Measurements from ENCODE around the gene ODF4. TPM values are rescaled to one million over a fixed set of nuclear protein-coding genes. Genes with fewer than 3 reads are reported as not detected.

Gene ODF4
- total RNA-seq, 1 experiment from 2014 or later: not detected

GRCh38 chr17:8294361-8294760 is 45.3 kb upstream of the ODF4 start:
- Histone ChIP-seq H3F3A (ENCODE audit: insufficient read depth, low read depth) (peaks cover 17% of the 10 kb centered on the region; the same call in 1 of the 2 replicates), H3K27me3 (ENCODE audit: insufficient read depth, low read depth) (no peaks in the 10 kb centered on the region), H3K9me2 (ENCODE audit: insufficient read depth) (no peaks in the 10 kb centered on the region), H3K27ac (no peak overlapping the region), H3K79me2 (ENCODE audit: low read depth) (no peaks in the 10 kb centered on the region), H2AFZ (no peak overlapping the region), H3K4me1 (replicated peaks; ENCODE audit: insufficient read depth) (no peaks in the 10 kb centered on the region; the same call in 1 of the 2 replicates), H3K4me3 (no peak overlapping the region), H3K4me2 (peak overlapping the region; percentile 75; the same call in 1 of the 2 replicates), H3K36me3 (ENCODE audit: low read depth) (no peaks in the 10 kb centered on the region), H3K9me3 (ENCODE audit: insufficient read depth, low read depth) (no peaks in the 10 kb centered on the region), H4K20me1 (ENCODE audit: insufficient read depth) (no peaks in the 10 kb centered on the region)
- CTCF ChIA-PET: interaction anchor here (1.3 kb wide), 1 partner anchor 452 kb away, joined by 6 read pairs; no protein-coding TSS in a partner anchor
- POLR2A ChIA-PET (ENCODE audit: unreplicated experiment): interaction anchor here (0.5 to 1.0 kb wide), 4 partner anchors 12 to 121 kb away, joined by 3 to 10 read pairs (median 4); no protein-coding TSS in a partner anchor
- BruUV-seq (replicated peaks): no TSS peak
- DNase-seq: no peak
- intact Hi-C loops (cut with micrococcal nuclease; ENCODE audit: unreplicated experiment): loop anchor here (2.0 kb wide), 2 partner anchors 46 to 72 kb away; partner anchors contain the start of genes CTC1 and PFAS
- TF ChIP-seq CTCF (conservative IDR thresholded peaks at IDR 0.05): no peak
- TF ChIP-seq EZH2 (IDR thresholded peaks at IDR 0.05; ENCODE audit: low read depth): no peak

DNA sequence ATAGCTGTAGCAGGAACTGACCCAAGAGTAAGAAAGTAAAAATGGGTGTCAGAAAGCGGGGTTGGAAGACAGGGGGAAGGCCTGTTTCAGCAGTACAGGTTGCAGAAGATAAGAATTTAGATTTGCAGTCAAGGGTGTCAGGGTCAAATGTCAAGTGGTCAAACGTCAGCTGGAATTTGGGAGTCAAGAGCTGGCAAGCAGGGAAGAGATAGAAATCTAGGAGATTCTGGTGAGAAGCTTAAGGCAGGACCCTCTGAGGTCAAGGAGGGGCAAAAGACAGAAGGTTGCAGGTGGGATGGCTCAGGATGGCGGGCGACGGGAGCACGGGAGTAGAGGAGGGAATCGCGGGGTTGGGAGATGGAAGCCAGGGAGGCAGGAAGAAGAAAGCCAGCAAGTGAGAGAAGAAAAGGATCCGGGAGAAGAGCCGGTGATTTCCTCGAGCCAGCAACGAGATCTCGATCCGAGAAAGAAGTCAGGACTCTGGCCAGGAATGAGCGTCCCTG is 44.8 kb upstream of the ODF4 start:
- peaks cover 17% of the 10 kb centered on the region; the same call in 1 of the 2 replicates for H3F3A ChIP-seq (ENCODE audit: insufficient read depth, low read depth)
- TF ChIP-seq EZH2 (IDR thresholded peaks at IDR 0.05; ENCODE audit: low read depth): no peak
- no peak for TF ChIP-seq CTCF (conservative IDR thresholded peaks at IDR 0.05)
- intact Hi-C loops (cut with micrococcal nuclease; ENCODE audit: unreplicated experiment): loop anchor here (2.0 kb wide), 2 partner anchors 46 to 72 kb away; partner anchors contain the start of genes CTC1 and PFAS
- ChIA-PET CTCF (interaction anchor here (0.8 to 1.4 kb wide), 6 partner anchors 47 to 451 kb away, joined by 3 to 6 read pairs (median 4); partner anchors contain the start of genes BORCS6, CTC1 and KRABD2), POLR2A (ENCODE audit: unreplicated experiment) (interaction anchor here (0.5 to 1.6 kb wide), 17 partner anchors 11 to 1508 kb away, joined by 3 to 13 read pairs (median 6); partner anchors contain the start of genes CTC1 and NDEL1)
- no peak for DNase-seq
- H3K9me3 ChIP-seq (ENCODE audit: insufficient read depth, low read depth): no peaks in the 10 kb centered on the region
- no peaks in the 10 kb centered on the region for H3K27me3 ChIP-seq (ENCODE audit: insufficient read depth, low read depth)
- H4K20me1 ChIP-seq (ENCODE audit: insufficient read depth): no peaks in the 10 kb centered on the region
- H3K36me3 ChIP-seq (ENCODE audit: low read depth): no peaks in the 10 kb centered on the region
- H3K79me2 ChIP-seq (ENCODE audit: low read depth): no peaks in the 10 kb centered on the region
- H3K9me2 ChIP-seq (ENCODE audit: insufficient read depth): no peaks in the 10 kb centered on the region
- peak overlapping the region; percentile 75 for H3K4me2 ChIP-seq
- H2AFZ ChIP-seq: peak overlapping the region; percentile 83
- H3K4me3 ChIP-seq: peak overlapping the region; percentile 66; the same call in 1 of the 2 replicates
- H3K4me1 ChIP-seq (replicated peaks; ENCODE audit: insufficient read depth): no peaks in the 10 kb centered on the region; the same call in 1 of the 2 replicates
- no peak overlapping the region for H3K27ac ChIP-seq
- BruUV-seq (replicated peaks): TSS peak; percentile 82

- H3K9me3 ChIP-seq (ENCODE audit: insufficient read depth, low read depth): no peaks in the 10 kb centered on the region
- H3K9me2 ChIP-seq (ENCODE audit: insufficient read depth): no peaks in the 10 kb centered on the region
- DNase-seq: no peak
- peak overlapping the region; percentile 47; the same call in 1 of the 2 replicates for H3K4me2 ChIP-seq
- no peak overlapping the region for H3K27ac ChIP-seq
- no peaks in the 10 kb centered on the region for H3K36me3 ChIP-seq (ENCODE audit: low read depth)
- H3F3A ChIP-seq (ENCODE audit: insufficient read depth, low read depth): peaks cover 10% of the 10 kb centered on the region; the same call in 1 of the 2 replicates
- H2AFZ ChIP-seq: no peak overlapping the region
- BruUV-seq (replicated peaks): no TSS peak
- no peak overlapping the region for H3K4me3 ChIP-seq
- intact Hi-C loops (cut with micrococcal nuclease; ENCODE audit: unreplicated experiment): loop anchor here (1.0 to 5.0 kb wide), 5 partner anchors 77 to 238 kb away; partner anchors contain the start of genes ALOXE3, BORCS6 and KRABD2
- ChIA-PET CTCF (interaction anchor here (0.5 to 1.4 kb wide), 6 partner anchors 17 to 240 kb away, joined by 3 to 6 read pairs (median 3); partner anchors contain the start of gene BORCS6), POLR2A (ENCODE audit: unreplicated experiment) (interaction anchor here (0.6 kb wide), 2 partner anchors 297 to 499 kb away, joined by 3 to 4 read pairs; partner anchors contain the start of gene MFSD6L)
- no peaks in the 10 kb centered on the region for H4K20me1 ChIP-seq (ENCODE audit: insufficient read depth)
- H3K27me3 ChIP-seq (ENCODE audit: insufficient read depth, low read depth): no peaks in the 10 kb centered on the region
- H3K4me1 ChIP-seq (replicated peaks; ENCODE audit: insufficient read depth): no peaks in the 10 kb centered on the region
- TF ChIP-seq CTCF (conservative IDR thresholded peaks at IDR 0.05) (no peak), EZH2 (IDR thresholded peaks at IDR 0.05; ENCODE audit: low read depth) (no peak)
- no peaks in the 10 kb centered on the region for H3K79me2 ChIP-seq (ENCODE audit: low read depth)
These were observed 39.4 kb upstream of the ODF4 start for GRCh38 chr17:8300226-8300625.

Measured in PC-9 (cell line).